ENCODE data around the gene PPARG. TPM values are rescaled to one million over a fixed set of nuclear protein-coding genes. Genes with fewer than 3 reads are reported as not detected.

The PPARG gene
- total RNA-seq (2021; ENCODE audit: unreplicated experiment), result 71.6 TPM
- 40.4 and 42.9 TPM in 2 replicates for polyA plus RNA-seq (2012)
- percentile 93 among the genes with signal in this experiment for Bru-seq, nascent RNA
- BruChase-seq, experiment 1, labeled RNA remaining after a 6-hour chase, result percentile 70 among the genes with signal in this experiment
- percentile 74 among the genes with signal in this experiment for BruChase-seq, experiment 2, labeled RNA remaining after a 2-hour chase
- long read RNA-seq, transcript PPARG-207 (7 exons, 1,722 nt), result minor isoform, 35 of 168 reads
- long read RNA-seq, transcript PPARG-206 (8 exons, 2,006 nt), result major isoform, 62 of 168 reads
- long read RNA-seq, transcript PPARG-202 (8 exons, 1,870 nt), result minor isoform, 37 of 168 reads
- long read RNA-seq, partial matches to known transcripts, result 8 of 168 reads
- long read RNA-seq, other reads (novel, unspliced or antisense), result 22 of 168 reads

DNA sequence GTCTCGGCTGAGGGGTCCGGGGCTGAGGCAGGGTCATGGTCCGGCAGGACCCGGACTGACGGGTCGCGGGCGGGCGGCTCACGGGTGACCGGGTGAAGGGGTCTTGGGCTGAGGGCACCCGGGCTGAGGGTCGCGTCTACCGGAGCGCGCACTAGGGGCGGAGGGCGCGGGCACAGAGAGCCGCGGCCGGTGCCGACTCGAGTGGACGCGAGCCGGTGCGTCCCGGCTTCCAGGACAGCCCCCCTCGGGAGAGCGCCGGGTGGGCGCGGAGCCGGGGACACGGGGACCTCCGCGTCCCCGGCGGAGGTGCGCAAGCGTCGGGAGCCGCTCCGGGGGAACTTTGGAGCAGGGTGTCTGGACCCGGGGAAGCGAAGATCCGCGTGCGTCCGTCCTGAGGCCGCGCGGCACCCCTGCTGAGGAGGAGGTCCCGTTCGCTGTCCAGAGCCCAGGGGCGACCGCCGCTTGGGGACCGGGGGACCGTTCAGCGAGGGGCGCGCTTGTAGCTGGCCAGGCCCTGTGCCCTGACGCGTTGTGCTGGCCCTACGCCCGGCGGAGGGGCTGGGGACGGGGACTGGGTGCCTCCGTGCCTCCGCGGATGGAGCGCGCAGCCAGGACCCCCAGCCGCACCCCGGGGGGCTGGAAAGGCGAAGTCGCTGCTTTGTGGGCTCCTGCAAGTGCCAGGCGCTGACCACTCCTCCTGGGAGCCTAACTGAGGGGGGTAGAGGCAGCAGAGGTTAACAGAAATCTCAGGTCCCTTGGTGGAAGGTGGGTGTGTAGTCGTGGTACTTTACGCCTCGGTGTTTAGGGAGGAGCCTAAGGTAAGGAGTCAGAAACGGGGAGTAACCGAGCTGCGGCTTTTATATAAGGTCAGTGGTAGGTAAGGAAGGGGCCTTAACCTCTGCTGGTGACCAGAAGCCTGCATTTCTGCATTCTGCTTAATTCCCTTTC lies at the start of gene PPARG:
Gene PPARG (plus strand): TSS at position 889 of the 948 bp plus-strand sequence. CDS start 90,642 bp downstream, outside the sequence.
- H3K9me3 ChIP-seq (ENCODE audit: control insufficient read depth in 1 of 2, insufficient read depth in 1 of 2, low read depth in 1 of 2, low read length in 2 of 2), result no peaks in the 10 kb centered on the region; a peak in 1 of 4 replicates
- peaks cover 33% of the 10 kb centered on the region for H3K79me2 ChIP-seq (ENCODE audit: insufficient read depth, low read length)
- POLR2A ChIA-PET, result no interaction called here
- H3K9ac ChIP-seq (ENCODE audit: low read length), result peak within 1 kb of the TSS; percentile 84
- peak within 1 kb of the TSS; percentile 92 for H3K4me2 ChIP-seq (ENCODE audit: low read length)
- intact Hi-C loops (cut with micrococcal nuclease), result loop anchor here (2.0 to 5.0 kb wide), 3 partner anchors 91 to 184 kb away; no protein-coding TSS in a partner anchor
- RAD21 ChIA-PET (ENCODE audit: low non-redundant PET in 1 of 2, low total read pairs in 2 of 2, uncharacterized antibody in 2 of 2, unreplicated experiment in 2 of 2), result no interaction called here
- CTCF ChIA-PET, result interaction anchor here (0.8 to 2.0 kb wide), 2 partner anchors 190 to 191 kb away, joined by 3 to 5 read pairs; no protein-coding TSS in a partner anchor
- H3K4me3 ChIP-seq (replicated peaks in 1 of 2; ENCODE audit: low read depth in 1 of 2, low read length in 2 of 2), result peak within 1 kb of the TSS; percentile 71 to 73
- ATAC-seq, result peak; percentile 84
- peaks cover 10 to 31% of the 10 kb centered on the region in 2 experiments; a peak in 3 of 4 replicates for H3K4me1 ChIP-seq (ENCODE audit: control insufficient read depth in 1 of 2, insufficient read depth in 2 of 2, low read length in 2 of 2)
- H3K9me2 ChIP-seq (ENCODE audit: insufficient read depth), result no peaks in the 10 kb centered on the region
- BruUV-seq (replicated peaks), result no TSS peak
- peak within 1 kb of the TSS; percentile 87 for H3K27ac ChIP-seq (ENCODE audit: low read depth, low read length)
- no peaks in the 10 kb centered on the region for H4K20me1 ChIP-seq (ENCODE audit: insufficient read depth)
- TF ChIP-seq YY1 (IDR thresholded peaks at IDR 0.05; ENCODE audit: extremely low read depth, insufficient replicate concordance, low read depth, low read length) (no peak), ZNF274 (IDR thresholded peaks at IDR 0.05; ENCODE audit: low read depth, low read length) (no peak), ZFX (IDR thresholded peaks at IDR 0.05) (peak; percentile 40), EZH2 (IDR thresholded peaks at IDR 0.05) (no peak), POLR2AphosphoS5 (IDR thresholded peaks at IDR 0.05; ENCODE audit: low read depth, low read length) (peak; percentile 87)
- no peaks in the 10 kb centered on the region for H3K36me3 ChIP-seq (ENCODE audit: control insufficient read depth in 1 of 2, insufficient read depth in 2 of 2, low read length in 2 of 2)
- no peaks in the 10 kb centered on the region for H3K27me3 ChIP-seq (ENCODE audit: insufficient read depth, low read length)
- peak; percentile 73 for DNase-seq (ENCODE audit: low read depth, low spot score)
- H2AFZ ChIP-seq (ENCODE audit: low read depth, low read length, poor library complexity, severe bottlenecking), result no peak within 1 kb of the TSS

- no peak overlapping the region for H3K4me2 ChIP-seq (ENCODE audit: low read length)
- H3K9ac ChIP-seq (ENCODE audit: low read length), result no peak overlapping the region
- DNase-seq (ENCODE audit: low read depth, low spot score) (no peak), ATAC-seq (no peak)
- CTCF ChIA-PET, result no interaction called here
- TF ChIP-seq YY1 (IDR thresholded peaks at IDR 0.05; ENCODE audit: extremely low read depth, insufficient replicate concordance, low read depth, low read length), result no peak
- no peak for TF ChIP-seq JUND (IDR thresholded peaks at IDR 0.05)
- no peak for TF ChIP-seq ELF1 (IDR thresholded peaks at IDR 0.05; ENCODE audit: borderline replicate concordance, low read depth)
- TF ChIP-seq, protein P1, sequence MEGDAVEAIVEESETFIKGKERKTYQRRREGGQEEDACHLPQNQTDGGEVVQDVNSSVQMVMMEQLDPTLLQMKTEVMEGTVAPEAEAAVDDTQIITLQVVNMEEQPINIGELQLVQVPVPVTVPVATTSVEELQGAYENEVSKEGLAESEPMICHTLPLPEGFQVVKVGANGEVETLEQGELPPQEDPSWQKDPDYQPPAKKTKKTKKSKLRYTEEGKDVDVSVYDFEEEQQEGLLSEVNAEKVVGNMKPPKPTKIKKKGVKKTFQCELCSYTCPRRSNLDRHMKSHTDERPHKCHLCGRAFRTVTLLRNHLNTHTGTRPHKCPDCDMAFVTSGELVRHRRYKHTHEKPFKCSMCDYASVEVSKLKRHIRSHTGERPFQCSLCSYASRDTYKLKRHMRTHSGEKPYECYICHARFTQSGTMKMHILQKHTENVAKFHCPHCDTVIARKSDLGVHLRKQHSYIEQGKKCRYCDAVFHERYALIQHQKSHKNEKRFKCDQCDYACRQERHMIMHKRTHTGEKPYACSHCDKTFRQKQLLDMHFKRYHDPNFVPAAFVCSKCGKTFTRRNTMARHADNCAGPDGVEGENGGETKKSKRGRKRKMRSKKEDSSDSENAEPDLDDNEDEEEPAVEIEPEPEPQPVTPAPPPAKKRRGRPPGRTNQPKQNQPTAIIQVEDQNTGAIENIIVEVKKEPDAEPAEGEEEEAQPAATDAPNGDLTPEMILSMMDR (IDR thresholded peaks at IDR 0.05 in 2 of 3, conservative IDR thresholded peaks at IDR 0.05 in 1 of 3; ENCODE audit: borderline replicate concordance in 1 of 3, insufficient read depth in 1 of 3, low read depth in 2 of 3, low read length in 2 of 3), result no peak
- no peak for TF ChIP-seq POLR2AphosphoS5 (IDR thresholded peaks at IDR 0.05; ENCODE audit: low read depth, low read length)
- no peak for TF ChIP-seq SP1 (IDR thresholded peaks at IDR 0.05; ENCODE audit: low read depth)
- TF ChIP-seq EZH2phosphoT487 (IDR thresholded peaks at IDR 0.05; ENCODE audit: borderline replicate concordance), result no peak
- TF ChIP-seq POLR2A (IDR thresholded peaks at IDR 0.05; ENCODE audit: borderline replicate concordance, extremely low read depth, insufficient read depth, insufficient read length), result no peak
- no peaks in the 10 kb centered on the region for H3K36me3 ChIP-seq (ENCODE audit: control insufficient read depth in 1 of 2, insufficient read depth in 2 of 2, low read length in 2 of 2)
- no TSS peak for BruUV-seq (replicated peaks)
- H2AFZ ChIP-seq (ENCODE audit: low read depth, low read length, poor library complexity, severe bottlenecking), result no peak overlapping the region
- intact Hi-C loops (cut with micrococcal nuclease), result no loop called here
- no peaks in the 10 kb centered on the region for H3K9me3 ChIP-seq (ENCODE audit: control insufficient read depth in 1 of 2, insufficient read depth in 1 of 2, low read depth in 1 of 2, low read length in 2 of 2)
- no peak overlapping the region for H3K4me3 ChIP-seq (replicated peaks in 1 of 2; ENCODE audit: low read depth in 1 of 2, low read length in 2 of 2)
- no peaks in the 10 kb centered on the region for H3K27me3 ChIP-seq (ENCODE audit: insufficient read depth, low read length)
- no peaks in the 10 kb centered on the region for H3K79me2 ChIP-seq (ENCODE audit: insufficient read depth, low read length)
- no peaks in the 10 kb centered on the region for H3K9me2 ChIP-seq (ENCODE audit: insufficient read depth)
- POLR2A ChIA-PET, result no interaction called here
- RAD21 ChIA-PET (ENCODE audit: low non-redundant PET in 1 of 2, low total read pairs in 2 of 2, uncharacterized antibody in 2 of 2, unreplicated experiment in 2 of 2), result interaction anchor here in 1 of 2 experiments (0.7 kb wide), 1 partner anchor 24 kb away, joined by 8 read pairs; no protein-coding TSS in a partner anchor
- H4K20me1 ChIP-seq (ENCODE audit: insufficient read depth), result no peaks in the 10 kb centered on the region
- no peak overlapping the region for H3K27ac ChIP-seq (ENCODE audit: low read depth, low read length)
- peaks cover 10 to 12% of the 10 kb centered on the region in 2 experiments for H3K4me1 ChIP-seq (ENCODE audit: control insufficient read depth in 1 of 2, insufficient read depth in 2 of 2, low read length in 2 of 2)
These were observed 49.6 kb upstream of the PPARG start for GRCh38 chr3:12239301-12239700.
